Upper lobe of left lung (tissue), 4 donors: ENCODE data around the gene CCBE1.

Source experiments
- CTCF ChIP-seq, 6 experiments: fragments of 450-650 bp in 4 of 6; fragments of 200-600 bp in 2 of 6; sonication (generic) in 2 of 6; IDR thresholded peaks; one replicate each; pipeline ENCODE4 v1.5.1; 2016 to 2019; ENCODE audit warnings: antibody characterized with exemption in 6 of 6
- EP300 ChIP-seq, 4 donors: sonication (generic); formaldehyde crosslinking; IDR thresholded peaks; one replicate each; pipeline ENCODE4 v1.5.1; 2017; ENCODE audit warnings: antibody characterized with exemption in 4 of 4, control low read depth in 2 of 4
- POLR2A ChIP-seq, 4 donors: fragments of 450-650 bp; IDR thresholded peaks; one replicate each; pipeline ENCODE4 v1.5.1; 2016 to 2017; ENCODE audit warnings: antibody characterized with exemption in 4 of 4, mild to moderate bottlenecking in 2 of 4
- POLR2AphosphoS5 ChIP-seq, 2 donors: sonication (generic); formaldehyde crosslinking; IDR thresholded peaks; one replicate each; pipeline ENCODE4 v1.5.1; 2017; ENCODE audit warnings: antibody characterized with exemption in 2 of 2

GRCh38 chr18:59458575-59458974 lies 238.6 kb downstream of the CCBE1 start:
- no peak for TF ChIP-seq CTCF (IDR thresholded peaks at IDR 0.05)
- no peak for TF ChIP-seq POLR2A (IDR thresholded peaks at IDR 0.05)
- no peak for TF ChIP-seq POLR2AphosphoS5 (IDR thresholded peaks at IDR 0.05)
- TF ChIP-seq EP300 (IDR thresholded peaks at IDR 0.05): no peak
